ENCODE measurements around the gene TCF15.

The TCF15 gene

GRCh38 chr20:653110-653589, 43.0 kb upstream of the TCF15 start, which contains the start of gene SRXN1:
TSS of gene SRXN1 (minus strand) at chr20:653200. CDS start at chr20:653185, 15 bp downstream.
- H3K27ac ChIP-seq (ENCODE audit: low read depth, low read length, poor library complexity, severe bottlenecking), result peak within 1 kb of the TSS; percentile 24
- peak within 1 kb of the TSS; percentile 87 for H3K9ac ChIP-seq (ENCODE audit: low read length)
- H3K4me1 ChIP-seq (ENCODE audit: insufficient read depth, low read length, severe bottlenecking), result peaks cover 20% of the 10 kb centered on the region
- no peaks in the 10 kb centered on the region for H4K20me1 ChIP-seq (ENCODE audit: insufficient read depth, low read length)
- H3K9me3 ChIP-seq (ENCODE audit: low read length), result no peaks in the 10 kb centered on the region
- no peaks in the 10 kb centered on the region for H3K9me2 ChIP-seq (ENCODE audit: low read depth, low read length)
- H3F3A ChIP-seq (ENCODE audit: insufficient read depth, low read length), result no peaks in the 10 kb centered on the region
- TF ChIP-seq EZH2 (IDR thresholded peaks at IDR 0.05; ENCODE audit: borderline replicate concordance, low read length) (no peak), CTCF (IDR thresholded peaks at IDR 0.05; ENCODE audit: low read length) (peak; percentile 78)
- peaks cover 9% of the 10 kb centered on the region; the same call in 1 of the 2 replicates for H3K79me2 ChIP-seq (ENCODE audit: insufficient read depth, low read length)
- no peaks in the 10 kb centered on the region for H3K27me3 ChIP-seq (ENCODE audit: insufficient read depth, low read length)
- peak within 1 kb of the TSS; percentile 32; the same call in 1 of the 2 replicates for H2AFZ ChIP-seq (ENCODE audit: low read length)
- peaks cover 24% of the 10 kb centered on the region for H3K36me3 ChIP-seq (ENCODE audit: insufficient read depth, low read length)
- H3K4me2 ChIP-seq (ENCODE audit: low read length), result peak within 1 kb of the TSS; percentile 88
- peak within 1 kb of the TSS; percentile 76 for H3K4me3 ChIP-seq (ENCODE audit: low read depth, low read length, poor library complexity, severe bottlenecking)

GRCh38 chr20:652615-653109, 42.6 kb upstream of the TCF15 start:
- Histone ChIP-seq H3K9ac (ENCODE audit: low read length) (peak overlapping the region; percentile 87), H3K4me3 (ENCODE audit: low read depth, low read length, poor library complexity, severe bottlenecking) (peak overlapping the region; percentile 76), H2AFZ (ENCODE audit: low read length) (no peak overlapping the region), H3K79me2 (ENCODE audit: insufficient read depth, low read length) (peaks cover 9% of the 10 kb centered on the region; the same call in 1 of the 2 replicates), H3K9me3 (ENCODE audit: low read length) (no peaks in the 10 kb centered on the region), H3K9me2 (ENCODE audit: low read depth, low read length) (no peaks in the 10 kb centered on the region), H3F3A (ENCODE audit: insufficient read depth, low read length) (no peaks in the 10 kb centered on the region), H3K36me3 (ENCODE audit: insufficient read depth, low read length) (peaks cover 29% of the 10 kb centered on the region), H3K4me2 (ENCODE audit: low read length) (peak overlapping the region; percentile 88), H3K27me3 (ENCODE audit: insufficient read depth, low read length) (no peaks in the 10 kb centered on the region), H3K4me1 (ENCODE audit: insufficient read depth, low read length, severe bottlenecking) (peaks cover 20% of the 10 kb centered on the region), H3K27ac (ENCODE audit: low read depth, low read length, poor library complexity, severe bottlenecking) (peak overlapping the region; percentile 24), H4K20me1 (ENCODE audit: insufficient read depth, low read length) (no peaks in the 10 kb centered on the region)
- TF ChIP-seq EZH2 (IDR thresholded peaks at IDR 0.05; ENCODE audit: borderline replicate concordance, low read length), result no peak
- TF ChIP-seq CTCF (IDR thresholded peaks at IDR 0.05; ENCODE audit: low read length), result no peak

- H3K4me3 ChIP-seq (ENCODE audit: low read depth, low read length, poor library complexity, severe bottlenecking), result peak overlapping the region; percentile 76
- H3K4me1 ChIP-seq (ENCODE audit: insufficient read depth, low read length, severe bottlenecking), result peaks cover 20% of the 10 kb centered on the region
- TF ChIP-seq CTCF (IDR thresholded peaks at IDR 0.05; ENCODE audit: low read length) (no peak), EZH2 (IDR thresholded peaks at IDR 0.05; ENCODE audit: borderline replicate concordance, low read length) (no peak)
- no peaks in the 10 kb centered on the region for H3F3A ChIP-seq (ENCODE audit: insufficient read depth, low read length)
- H3K27me3 ChIP-seq (ENCODE audit: insufficient read depth, low read length), result no peaks in the 10 kb centered on the region
- peak overlapping the region; percentile 87 for H3K9ac ChIP-seq (ENCODE audit: low read length)
- no peak overlapping the region for H2AFZ ChIP-seq (ENCODE audit: low read length)
- no peaks in the 10 kb centered on the region for H3K9me2 ChIP-seq (ENCODE audit: low read depth, low read length)
- no peaks in the 10 kb centered on the region for H3K9me3 ChIP-seq (ENCODE audit: low read length)
- H3K27ac ChIP-seq (ENCODE audit: low read depth, low read length, poor library complexity, severe bottlenecking), result peak overlapping the region; percentile 24
- H3K4me2 ChIP-seq (ENCODE audit: low read length), result peak overlapping the region; percentile 88
- H3K79me2 ChIP-seq (ENCODE audit: insufficient read depth, low read length), result peaks cover 9% of the 10 kb centered on the region; the same call in 1 of the 2 replicates
- peaks cover 36% of the 10 kb centered on the region for H3K36me3 ChIP-seq (ENCODE audit: insufficient read depth, low read length)
- H4K20me1 ChIP-seq (ENCODE audit: insufficient read depth, low read length), result no peaks in the 10 kb centered on the region
Observed at GRCh38 chr20:651713-652614, 41.9 kb upstream of the TCF15 start.

Data from OCI-LY1 (cell line).